CD1c-positive myeloid dendritic cell (primary cell): Measurements from ENCODE around the gene TPRN.
A peak's percentile ranks its signal among the peaks of the same experiment; 100 is the strongest.
"Not testable (repeated sequence)": the region's sequence is repeated elsewhere in the genome, so short reads cannot be mapped to it uniquely, and the experiment has no call there.

ENCODE experiments used
- DNase-seq: peaks from one replicate; pipeline ENCODE4 v3.0.0-alpha.2; 2016; ENCODE audit errors: extremely low spot score

The TPRN gene, protein sequence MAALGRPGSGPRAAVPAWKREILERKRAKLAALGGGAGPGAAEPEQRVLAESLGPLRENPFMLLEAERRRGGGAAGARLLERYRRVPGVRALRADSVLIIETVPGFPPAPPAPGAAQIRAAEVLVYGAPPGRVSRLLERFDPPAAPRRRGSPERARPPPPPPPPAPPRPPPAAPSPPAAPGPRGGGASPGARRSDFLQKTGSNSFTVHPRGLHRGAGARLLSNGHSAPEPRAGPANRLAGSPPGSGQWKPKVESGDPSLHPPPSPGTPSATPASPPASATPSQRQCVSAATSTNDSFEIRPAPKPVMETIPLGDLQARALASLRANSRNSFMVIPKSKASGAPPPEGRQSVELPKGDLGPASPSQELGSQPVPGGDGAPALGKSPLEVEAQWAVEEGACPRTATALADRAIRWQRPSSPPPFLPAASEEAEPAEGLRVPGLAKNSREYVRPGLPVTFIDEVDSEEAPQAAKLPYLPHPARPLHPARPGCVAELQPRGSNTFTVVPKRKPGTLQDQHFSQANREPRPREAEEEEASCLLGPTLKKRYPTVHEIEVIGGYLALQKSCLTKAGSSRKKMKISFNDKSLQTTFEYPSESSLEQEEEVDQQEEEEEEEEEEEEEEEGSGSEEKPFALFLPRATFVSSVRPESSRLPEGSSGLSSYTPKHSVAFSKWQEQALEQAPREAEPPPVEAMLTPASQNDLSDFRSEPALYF

DNA sequence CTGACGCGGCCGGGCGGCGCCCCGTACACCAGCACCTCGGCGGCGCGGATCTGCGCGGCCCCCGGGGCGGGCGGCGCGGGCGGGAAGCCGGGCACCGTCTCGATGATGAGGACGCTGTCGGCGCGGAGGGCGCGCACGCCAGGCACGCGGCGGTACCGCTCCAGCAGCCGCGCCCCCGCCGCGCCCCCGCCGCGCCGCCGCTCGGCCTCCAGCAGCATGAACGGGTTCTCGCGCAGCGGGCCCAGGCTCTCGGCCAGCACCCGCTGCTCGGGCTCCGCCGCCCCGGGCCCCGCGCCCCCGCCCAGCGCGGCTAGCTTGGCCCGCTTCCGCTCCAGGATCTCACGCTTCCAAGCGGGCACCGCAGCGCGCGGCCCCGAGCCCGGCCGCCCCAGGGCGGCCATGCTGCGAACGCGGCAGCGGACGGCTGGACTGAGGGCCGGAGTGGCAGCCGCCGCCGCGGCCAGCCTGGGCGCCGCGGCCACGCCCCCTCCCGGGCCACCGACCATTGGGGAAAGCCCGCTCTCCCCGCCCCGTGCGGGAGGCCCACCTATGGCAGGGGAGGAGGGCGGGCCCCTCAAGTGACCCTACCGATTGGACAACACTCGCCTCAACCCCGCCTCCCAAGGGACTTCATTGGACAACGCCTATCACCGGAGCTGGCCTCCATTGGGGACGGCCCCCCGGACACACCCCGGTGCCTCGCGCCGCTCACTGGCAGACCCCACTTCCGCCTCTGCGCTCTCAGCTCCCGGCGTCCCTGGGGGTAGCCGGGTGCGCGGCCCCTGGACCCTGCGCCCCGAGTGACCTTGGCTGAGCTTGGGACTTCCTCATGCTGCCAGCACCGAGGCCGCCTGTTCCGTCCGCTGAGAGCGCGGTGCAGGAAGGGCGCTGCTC lies at the start of gene TPRN:
TPRN (minus strand) TSS at position 431 of the 894 bp plus-strand sequence; CDS start at position 401, 30 bp downstream.
- DNase-seq = peak; percentile 99

- DNase-seq = no peak
Measured at GRCh38 chr9:137247916-137248175, 47.3 kb upstream of the TPRN start.

DNA sequence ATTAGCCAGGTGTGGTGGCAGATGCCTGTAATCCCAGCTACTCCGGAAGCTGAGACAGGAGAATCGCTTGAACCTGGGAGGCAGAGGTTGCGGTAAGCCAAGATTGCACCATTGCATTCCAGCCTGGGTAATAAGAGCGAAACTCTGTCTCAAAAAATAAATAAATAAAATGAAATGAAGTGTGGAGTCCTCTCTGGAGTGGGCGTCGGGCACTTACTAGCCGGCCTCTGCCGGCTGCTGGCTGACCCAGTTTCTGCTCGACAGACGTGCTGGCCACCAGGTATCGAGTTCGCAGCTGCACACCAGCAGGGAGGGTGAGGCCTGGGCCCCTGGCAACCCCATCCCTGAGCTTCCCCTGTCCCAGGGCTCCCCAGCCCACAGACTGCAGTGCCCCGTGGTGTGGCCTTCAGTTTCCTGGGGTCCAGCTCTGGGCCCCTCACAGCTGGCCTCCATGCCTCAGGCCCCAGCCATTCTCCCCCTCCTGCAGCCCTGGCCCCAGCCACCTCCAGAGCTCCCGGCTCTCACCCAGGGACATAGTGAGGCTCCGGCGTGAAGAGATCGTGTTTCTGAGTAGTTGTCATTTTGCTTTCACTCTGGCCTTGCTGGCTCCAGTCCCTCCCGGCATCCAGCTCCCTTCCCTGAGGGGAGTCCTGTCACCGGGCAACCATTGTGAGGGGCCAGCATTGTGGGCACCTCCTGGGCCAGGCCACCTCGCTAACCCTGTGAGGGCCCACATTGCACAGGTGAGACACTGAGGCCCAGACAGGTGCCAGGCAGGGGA lies 46.8 kb upstream of the TPRN start:
- DNase-seq = no peak

DNA sequence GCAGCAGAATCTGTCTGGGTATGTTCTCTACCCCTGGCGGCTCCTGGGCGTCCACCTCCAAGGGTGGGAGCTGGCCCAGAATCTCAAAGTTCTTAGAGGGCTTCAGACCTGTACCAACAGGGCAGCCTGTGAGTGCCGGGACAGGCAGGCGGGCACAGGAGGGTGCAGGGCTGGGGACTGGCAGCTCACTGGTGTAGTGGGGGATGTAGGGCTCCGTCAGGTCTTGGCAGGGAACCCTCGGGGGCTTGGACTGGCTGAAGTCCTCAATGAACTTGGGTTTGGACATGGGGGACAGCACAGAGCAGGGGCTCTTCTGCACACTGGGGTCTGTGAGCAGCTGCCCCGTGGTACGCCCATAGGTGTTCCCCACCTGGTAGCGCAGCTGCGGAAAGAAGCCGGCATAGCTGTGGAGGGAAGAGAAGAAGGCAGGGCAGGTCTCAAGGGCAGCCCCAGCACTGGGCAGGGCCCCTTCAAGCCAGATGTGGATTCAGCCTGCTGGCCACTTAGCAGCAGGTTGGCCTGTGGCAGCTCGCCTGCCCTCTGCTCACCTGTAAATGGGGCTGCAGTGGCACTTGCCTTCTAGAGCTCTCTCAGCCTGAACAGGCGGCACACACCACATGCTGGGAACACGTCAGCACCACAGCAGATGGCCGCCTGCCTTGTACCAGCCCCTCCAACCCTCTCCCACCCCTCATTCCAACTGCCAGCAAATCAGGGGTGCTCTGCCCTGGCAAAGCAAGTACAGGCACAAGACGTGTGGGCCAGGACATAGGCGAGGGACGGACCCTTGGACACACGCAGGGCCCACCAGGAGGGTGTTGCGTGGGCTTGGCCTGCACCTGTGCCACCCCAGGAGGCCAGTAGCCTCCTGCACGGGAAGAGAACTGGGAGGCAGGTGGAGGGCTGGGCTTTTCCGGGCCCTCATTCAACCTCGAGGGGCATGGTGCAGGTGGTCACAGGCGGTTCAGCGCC lies 45.2 kb upstream of the TPRN start:
- DNase-seq = no peak

DNA sequence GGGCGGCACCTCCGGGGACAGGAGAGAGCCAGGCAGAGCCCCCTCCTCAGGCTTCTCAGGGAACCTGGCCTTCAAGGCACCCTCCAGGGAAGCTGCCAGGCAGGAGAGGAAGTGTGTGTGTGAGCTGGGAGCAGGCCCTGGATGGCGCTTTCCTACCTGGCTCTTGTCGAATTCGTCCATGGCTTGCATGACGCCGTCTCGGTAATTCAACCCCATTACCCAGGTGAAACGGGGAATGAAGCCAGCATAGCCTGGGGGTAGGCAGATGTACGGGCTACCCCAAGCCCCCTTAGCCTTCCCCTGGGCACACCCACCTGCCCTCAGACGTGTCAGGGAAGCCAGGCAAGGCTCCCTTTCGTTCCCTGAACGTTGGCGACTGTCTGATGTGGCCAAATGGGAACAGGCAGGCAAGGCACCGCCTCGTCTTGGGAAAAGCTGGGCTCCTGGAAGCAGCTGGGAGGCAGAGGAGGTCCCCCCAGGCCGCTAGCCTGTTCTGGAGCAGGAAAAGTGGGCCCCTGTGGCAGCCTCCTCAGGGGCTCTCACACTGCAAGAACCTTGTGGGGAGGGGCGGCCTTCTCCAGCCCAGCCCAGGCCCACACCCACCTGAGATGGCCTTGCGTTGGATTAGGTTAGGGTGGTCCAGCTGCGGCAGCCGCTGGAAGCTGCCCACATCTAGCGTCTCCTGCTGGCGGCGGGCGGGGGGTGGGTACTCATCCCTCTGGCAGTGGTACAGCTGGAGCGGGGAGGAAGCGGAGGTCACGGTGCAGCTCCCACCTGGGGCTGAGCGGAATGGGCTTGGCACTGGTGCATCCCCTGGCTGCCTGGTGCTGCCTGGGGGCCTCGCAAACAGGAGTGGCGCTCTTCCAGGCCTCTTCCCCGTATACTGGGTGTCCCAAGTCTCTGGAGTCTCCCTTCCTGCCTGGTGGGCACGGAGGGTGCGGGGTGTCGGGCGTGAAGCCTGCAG lies 44.2 kb upstream of the TPRN start:
- no peak for DNase-seq

DNA sequence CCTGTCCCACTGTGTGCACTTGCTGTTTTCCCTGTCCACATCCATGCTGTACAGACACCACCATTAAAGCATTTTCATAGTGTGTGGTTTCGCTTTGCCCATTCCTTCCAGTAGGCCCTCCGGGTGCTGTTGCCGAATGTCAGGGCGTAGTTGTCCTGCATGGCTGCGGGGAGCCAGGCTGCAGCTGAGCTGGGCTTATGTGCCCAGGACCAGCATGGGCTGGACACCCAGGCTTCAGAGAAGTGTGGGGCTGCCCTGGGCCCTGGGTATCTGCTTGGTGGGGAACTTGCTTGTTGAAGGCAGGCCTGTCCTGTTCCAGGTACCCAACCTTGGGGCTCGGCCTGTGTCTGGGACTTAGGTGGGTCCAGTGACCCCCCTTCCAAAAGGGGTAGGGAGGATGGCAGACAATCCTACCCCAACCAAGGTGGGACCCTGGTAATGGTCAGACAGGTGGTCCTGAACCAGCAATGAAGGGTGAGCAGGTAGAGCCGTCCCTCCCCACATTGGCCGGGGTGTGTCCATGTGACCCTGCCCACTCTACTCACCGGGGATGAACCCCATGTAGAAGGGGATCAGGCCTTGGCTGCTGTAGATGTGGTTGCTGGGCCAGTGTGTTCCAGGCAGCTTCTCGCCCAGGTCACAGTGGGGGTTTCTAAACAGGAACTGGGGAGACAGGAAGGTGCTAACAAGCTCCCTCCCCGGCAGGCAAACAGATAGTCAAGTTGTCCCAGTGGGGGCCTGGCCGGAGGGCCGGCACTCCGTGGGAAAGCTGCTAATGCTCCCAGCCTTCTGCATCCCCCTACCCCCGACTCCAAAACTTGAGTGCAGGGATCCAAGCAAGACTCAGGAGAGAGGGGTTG lies 43.3 kb upstream of the TPRN start:
- DNase-seq = no peak

DNA sequence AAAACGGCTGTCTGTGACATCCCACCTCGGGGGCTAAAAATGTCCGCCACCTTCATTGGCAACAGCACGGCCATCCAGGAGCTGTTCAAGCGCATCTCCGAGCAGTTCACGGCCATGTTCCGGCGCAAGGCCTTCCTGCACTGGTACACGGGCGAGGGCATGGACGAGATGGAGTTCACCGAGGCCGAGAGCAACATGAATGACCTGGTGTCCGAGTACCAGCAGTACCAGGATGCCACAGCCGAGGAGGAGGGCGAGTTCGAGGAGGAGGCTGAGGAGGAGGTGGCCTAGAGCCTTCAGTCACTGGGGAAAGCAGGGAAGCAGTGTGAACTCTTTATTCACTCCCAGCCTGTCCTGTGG lies 42.7 kb upstream of the TPRN start:
- DNase-seq = not testable (repeated sequence)

- DNase-seq = no peak
Measured at GRCh38 chr9:137242269-137243203, 42.0 kb upstream of the TPRN start.

GRCh38 chr9:137241490-137242268 lies 41.1 kb upstream of the TPRN start:
- DNase-seq = no peak

DNA sequence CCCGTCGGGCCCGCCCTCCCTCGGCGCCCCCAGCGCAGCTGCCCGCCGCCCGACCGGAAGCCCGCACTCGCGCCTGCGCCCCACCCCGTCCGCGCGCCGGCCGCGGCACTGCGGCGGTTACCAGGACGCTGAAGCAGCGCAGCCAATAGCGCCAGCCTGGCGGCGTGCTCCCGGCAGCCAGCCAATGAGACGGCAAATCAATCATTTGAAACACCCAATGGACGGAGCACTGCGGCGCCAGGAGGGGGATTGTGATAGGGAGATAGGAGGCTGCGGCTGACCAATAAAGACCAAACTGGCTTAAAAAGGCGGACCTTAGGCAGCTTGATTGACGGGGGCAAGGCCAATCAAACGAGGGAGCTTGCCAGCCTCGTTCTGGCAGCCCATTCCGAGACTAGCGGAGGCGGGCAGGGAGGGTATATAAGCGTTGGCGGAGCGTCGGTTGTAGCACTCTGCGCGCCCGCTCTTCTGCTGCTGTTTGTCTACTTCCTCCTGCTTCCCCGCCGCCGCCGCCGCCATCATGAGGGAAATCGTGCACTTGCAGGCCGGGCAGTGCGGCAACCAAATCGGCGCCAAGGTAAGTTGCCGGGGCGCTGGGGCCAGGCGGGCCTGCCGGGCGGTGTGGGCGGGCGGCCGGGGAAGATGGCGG lies 40.4 kb upstream of the TPRN start, which contains the start of gene TUBB4B:
TUBB4B (plus strand) TSS at position 447 of the 649 bp plus-strand sequence; CDS start at position 521, 74 bp downstream.
- DNase-seq = peak; percentile 99

- peak; percentile 87 for DNase-seq
Measured at GRCh38 chr9:137240318-137240840, 39.8 kb upstream of the TPRN start.

GRCh38 chr9:137239541-137240200 lies 39.1 kb upstream of the TPRN start:
- DNase-seq = not testable (repeated sequence)

DNA sequence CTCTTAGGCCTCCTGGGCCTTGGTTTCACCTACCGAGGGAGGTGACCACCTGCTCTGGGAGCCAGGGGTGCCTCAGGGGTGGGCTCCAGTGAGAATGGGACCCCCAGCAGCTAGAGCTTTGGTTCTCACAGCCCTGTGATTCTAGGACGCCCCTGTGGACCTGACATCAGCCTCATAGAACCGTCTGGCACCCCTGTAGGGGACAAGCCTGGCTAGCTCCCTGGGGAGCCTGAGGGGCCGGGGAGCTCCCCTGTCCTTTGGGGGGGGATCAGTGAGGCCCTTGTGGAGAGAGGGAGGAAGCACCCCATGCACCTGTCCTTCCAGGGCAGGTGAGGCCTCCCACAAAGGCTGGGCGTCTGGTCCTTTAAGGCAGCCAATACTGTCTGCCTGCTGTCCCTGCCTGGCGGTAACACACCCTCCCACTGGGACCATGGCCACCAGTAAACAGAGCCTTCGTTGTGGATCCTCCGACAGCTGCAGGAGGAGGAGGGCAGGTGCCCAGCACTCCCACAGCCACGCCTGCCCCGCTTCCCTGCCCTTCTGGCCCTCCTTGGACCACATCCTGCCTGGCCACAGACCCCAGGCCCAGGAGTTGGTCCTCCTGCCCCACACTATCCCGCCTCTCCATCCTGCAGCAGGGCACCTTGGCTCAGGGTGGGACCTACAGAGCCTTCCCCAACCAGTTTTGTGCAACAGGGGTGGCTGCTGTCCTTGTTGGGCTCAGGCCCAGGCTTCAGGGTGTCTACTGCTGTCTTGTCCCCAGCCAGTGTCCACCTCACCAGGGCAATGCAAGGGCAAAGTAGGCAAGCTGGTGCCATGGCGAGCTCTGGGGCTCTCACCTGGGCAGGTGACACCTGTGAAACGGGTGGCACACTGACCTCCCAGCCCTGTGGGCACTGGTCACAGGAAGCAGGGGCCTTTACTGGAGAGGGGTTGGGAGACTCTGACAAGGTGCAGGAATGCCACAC lies 37.5 kb upstream of the TPRN start:
- no peak for DNase-seq

DNA sequence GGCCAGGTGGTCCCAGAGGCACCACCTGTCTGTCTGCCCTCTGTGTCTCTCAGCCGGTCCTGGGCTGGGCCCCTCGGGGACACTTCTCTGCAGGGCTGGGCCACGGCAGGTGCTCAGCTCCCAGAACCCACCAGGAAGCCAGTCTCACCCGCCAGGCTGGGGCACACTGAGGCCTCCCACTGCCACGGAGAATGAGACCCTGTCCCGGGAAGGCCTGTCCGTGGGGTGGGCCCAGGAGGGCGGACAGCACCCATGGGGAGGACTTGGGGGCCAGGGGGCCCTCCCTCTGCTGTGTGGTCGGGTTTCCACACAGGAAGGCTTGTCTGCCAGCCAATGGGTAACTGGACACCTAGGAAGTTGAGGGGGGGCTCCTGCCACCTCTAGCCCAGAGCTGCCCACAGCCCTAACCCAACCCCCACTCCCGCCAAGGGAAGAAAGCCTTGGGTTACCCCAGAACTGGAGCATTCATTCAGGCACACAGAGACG lies 36.4 kb upstream of the TPRN start:
- no peak for DNase-seq
